Transverse colon (tissue), 4 donors: ENCODE data around the gene HSH2D.

Source experiments
- POLR2A ChIP-seq: fragments of 450-650 bp; IDR thresholded peaks from one replicate; pipeline ENCODE4 v1.6.1; 2016; ENCODE audit warnings: antibody characterized with exemption, mild to moderate bottlenecking, moderate library complexity
- POLR2AphosphoS5 ChIP-seq, 3 donors: sonication (generic); formaldehyde crosslinking; IDR thresholded peaks; one replicate each; pipeline ENCODE4 v1.6.1; 2016; ENCODE audit warnings: antibody characterized with exemption in 3 of 3
- TF ChIP-seq, protein P1 (sequence below), 5 experiments: fragments of 200-600 bp in 3 of 5; fragments of 450-650 bp in 2 of 5; sonication (generic) in 3 of 5; IDR thresholded peaks; 1 replicate in 2 of 5; 2 replicates in 3 of 5; pipeline ENCODE4 v1.5.1; 2016 to 2017; ENCODE audit warnings: antibody characterized with exemption in 5 of 5, inconsistent platforms in 3 of 5, mild to moderate bottlenecking in 2 of 5, moderate library complexity in 1 of 5

DNA sequence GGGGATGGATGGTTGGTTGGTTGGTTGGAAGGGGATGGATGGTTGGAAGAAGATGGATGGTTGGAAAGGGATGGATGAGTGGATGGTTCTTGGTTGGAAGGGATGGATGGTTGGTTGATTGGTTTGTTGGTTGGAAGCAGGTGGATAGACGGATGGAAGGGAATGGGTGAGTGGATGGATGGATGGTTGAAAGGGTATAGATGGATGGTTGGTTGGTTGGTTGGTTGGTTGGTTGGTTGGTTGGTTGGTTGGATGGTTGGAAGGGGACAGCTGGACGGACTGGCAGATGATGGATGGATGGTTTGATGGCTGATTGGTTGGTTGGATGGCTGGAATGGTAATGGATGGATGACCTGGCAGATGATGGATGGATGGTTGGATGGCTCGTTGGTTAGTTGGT, 11.8 kb upstream of the HSH2D start:
- TF ChIP-seq, protein P1, sequence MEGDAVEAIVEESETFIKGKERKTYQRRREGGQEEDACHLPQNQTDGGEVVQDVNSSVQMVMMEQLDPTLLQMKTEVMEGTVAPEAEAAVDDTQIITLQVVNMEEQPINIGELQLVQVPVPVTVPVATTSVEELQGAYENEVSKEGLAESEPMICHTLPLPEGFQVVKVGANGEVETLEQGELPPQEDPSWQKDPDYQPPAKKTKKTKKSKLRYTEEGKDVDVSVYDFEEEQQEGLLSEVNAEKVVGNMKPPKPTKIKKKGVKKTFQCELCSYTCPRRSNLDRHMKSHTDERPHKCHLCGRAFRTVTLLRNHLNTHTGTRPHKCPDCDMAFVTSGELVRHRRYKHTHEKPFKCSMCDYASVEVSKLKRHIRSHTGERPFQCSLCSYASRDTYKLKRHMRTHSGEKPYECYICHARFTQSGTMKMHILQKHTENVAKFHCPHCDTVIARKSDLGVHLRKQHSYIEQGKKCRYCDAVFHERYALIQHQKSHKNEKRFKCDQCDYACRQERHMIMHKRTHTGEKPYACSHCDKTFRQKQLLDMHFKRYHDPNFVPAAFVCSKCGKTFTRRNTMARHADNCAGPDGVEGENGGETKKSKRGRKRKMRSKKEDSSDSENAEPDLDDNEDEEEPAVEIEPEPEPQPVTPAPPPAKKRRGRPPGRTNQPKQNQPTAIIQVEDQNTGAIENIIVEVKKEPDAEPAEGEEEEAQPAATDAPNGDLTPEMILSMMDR (IDR thresholded peaks at IDR 0.05), result no peak
- TF ChIP-seq POLR2A (no peak), POLR2AphosphoS5 (IDR thresholded peaks at IDR 0.05) (no peak)
